ENCODE results near the gene ADK. TPM values are rescaled to one million over a fixed set of nuclear protein-coding genes. Genes with fewer than 3 reads are reported as not detected.

Gene ADK
- total RNA-seq, 1 donor: 34.2 TPM

- Histone ChIP-seq H3K4me3 (ENCODE audit: low read length) (no peak overlapping the region), H3K9me3 (ENCODE audit: low read depth, low read length) (no peaks in the 10 kb centered on the region), H3K4me1 (ENCODE audit: insufficient read depth, low read length) (no peaks in the 10 kb centered on the region), H3K27me3 (ENCODE audit: insufficient read depth, low read length) (no peaks in the 10 kb centered on the region)
These were observed 499.6 kb downstream of the ADK start for GRCh38 chr10:74650613-74651012.

DNA sequence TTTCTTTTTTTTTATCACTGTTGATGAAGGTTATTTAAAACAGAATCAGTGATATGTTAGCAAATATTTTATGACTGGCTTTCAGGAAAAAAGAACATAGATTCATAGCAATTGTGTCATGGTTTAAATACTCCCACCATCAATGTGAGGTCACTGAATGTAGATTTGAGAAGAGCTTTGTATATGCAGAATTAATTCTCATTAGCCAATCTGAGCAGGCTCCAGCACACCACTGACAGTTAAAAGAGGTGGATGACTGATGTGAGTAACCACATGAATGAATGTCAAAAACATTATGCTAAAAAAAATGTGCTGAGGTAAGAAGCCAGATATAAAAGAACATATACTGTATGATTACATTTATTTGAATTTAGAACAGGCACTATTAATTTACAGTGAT is 500.5 kb downstream of the ADK start:
- no peak overlapping the region for H3K4me3 ChIP-seq (ENCODE audit: low read length)
- no peaks in the 10 kb centered on the region for H3K9me3 ChIP-seq (ENCODE audit: low read depth, low read length)
- no peaks in the 10 kb centered on the region for H3K4me1 ChIP-seq (ENCODE audit: insufficient read depth, low read length)
- H3K27me3 ChIP-seq (ENCODE audit: insufficient read depth, low read length): no peaks in the 10 kb centered on the region

GRCh38 chr10:74652664-74653063 is 501.6 kb downstream of the ADK start:
- Histone ChIP-seq H3K27me3 (ENCODE audit: insufficient read depth, low read length) (no peaks in the 10 kb centered on the region), H3K9me3 (ENCODE audit: low read depth, low read length) (no peaks in the 10 kb centered on the region), H3K4me3 (ENCODE audit: low read length) (no peak overlapping the region), H3K4me1 (ENCODE audit: insufficient read depth, low read length) (no peaks in the 10 kb centered on the region)

DNA sequence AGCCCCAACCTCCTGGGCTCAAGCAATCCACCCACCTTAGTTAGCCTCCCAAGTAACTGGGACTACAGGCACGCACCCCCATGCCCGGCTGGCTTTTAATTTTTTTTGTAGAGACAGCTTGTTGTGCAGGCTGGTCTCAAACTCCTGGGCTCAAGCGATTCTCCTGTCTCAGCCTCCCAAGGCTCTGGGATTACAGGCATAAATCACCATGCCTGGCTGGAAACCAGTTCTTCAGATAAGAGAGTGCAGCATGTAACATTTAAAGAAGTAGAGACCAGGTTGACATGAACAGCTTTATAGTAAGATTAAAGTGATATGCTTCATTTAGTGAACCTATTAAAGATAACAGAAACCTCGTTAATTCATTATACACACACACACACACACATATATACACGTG is 507.5 kb downstream of the ADK start:
- H3K4me1 ChIP-seq (ENCODE audit: insufficient read depth, low read length): no peaks in the 10 kb centered on the region
- no peak overlapping the region for H3K4me3 ChIP-seq (ENCODE audit: low read length)
- H3K9me3 ChIP-seq (ENCODE audit: low read depth, low read length): no peaks in the 10 kb centered on the region
- H3K27me3 ChIP-seq (ENCODE audit: insufficient read depth, low read length): no peaks in the 10 kb centered on the region

DNA sequence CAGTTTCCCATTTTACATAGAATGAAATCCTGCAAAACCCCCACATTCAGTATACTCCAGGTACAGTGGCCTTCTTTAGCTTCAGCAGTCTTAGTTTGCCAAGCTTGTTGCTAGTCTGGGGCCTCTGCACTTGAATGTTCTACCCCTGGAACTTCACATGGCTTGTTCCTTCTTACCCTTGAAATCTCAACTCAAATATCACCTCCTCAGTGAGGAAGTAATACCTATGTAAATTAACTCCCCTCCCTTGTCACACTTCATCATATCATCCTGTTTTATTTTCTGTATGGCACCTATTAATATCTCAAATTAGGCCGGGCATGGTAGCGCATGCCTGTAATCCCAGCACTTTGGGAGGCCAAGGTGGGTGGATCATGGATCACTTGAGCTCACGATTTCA is 511.6 kb downstream of the ADK start:
- no peaks in the 10 kb centered on the region for H3K9me3 ChIP-seq (ENCODE audit: low read depth, low read length)
- no peaks in the 10 kb centered on the region for H3K27me3 ChIP-seq (ENCODE audit: insufficient read depth, low read length)
- no peak overlapping the region for H3K4me3 ChIP-seq (ENCODE audit: low read length)
- no peaks in the 10 kb centered on the region for H3K4me1 ChIP-seq (ENCODE audit: insufficient read depth, low read length)

DNA sequence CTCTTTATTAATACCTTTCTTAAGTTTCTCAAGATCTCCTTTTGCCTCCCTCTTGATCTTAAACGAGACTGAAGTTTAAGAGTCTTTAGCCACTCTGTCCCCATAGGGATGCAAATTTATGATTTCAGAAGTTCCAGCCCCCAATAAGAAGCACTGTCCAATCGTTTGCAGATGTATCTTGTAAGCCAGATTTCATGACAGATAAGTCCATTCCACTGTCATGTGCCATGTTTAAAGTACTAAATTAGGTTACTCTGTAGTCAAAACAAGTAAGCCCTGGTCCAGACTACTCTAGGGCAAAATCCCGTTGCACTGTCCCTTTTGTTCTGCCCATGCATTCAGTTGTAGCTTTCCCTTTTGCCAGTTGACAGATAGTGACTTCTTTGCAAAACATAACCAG is 518.2 kb downstream of the ADK start:
- H3K4me3 ChIP-seq (ENCODE audit: low read length): no peak overlapping the region
- no peaks in the 10 kb centered on the region for H3K4me1 ChIP-seq (ENCODE audit: insufficient read depth, low read length)
- H3K27me3 ChIP-seq (ENCODE audit: insufficient read depth, low read length): no peaks in the 10 kb centered on the region

GRCh38 chr10:74671716-74672115 is 520.7 kb downstream of the ADK start:
- H3K4me1 ChIP-seq (ENCODE audit: insufficient read depth, low read length): no peaks in the 10 kb centered on the region
- no peaks in the 10 kb centered on the region for H3K27me3 ChIP-seq (ENCODE audit: insufficient read depth, low read length)
- no peak overlapping the region for H3K4me3 ChIP-seq (ENCODE audit: low read length)
- no peaks in the 10 kb centered on the region for H3K9me3 ChIP-seq (ENCODE audit: low read depth, low read length)

More for the DNA sequence above, 518.2 kb downstream of the ADK start:
- no peaks in the 10 kb centered on the region for H3K9me3 ChIP-seq (ENCODE audit: low read depth, low read length)

GRCh38 chr10:74672430-74673165 is 521.6 kb downstream of the ADK start:
- Histone ChIP-seq H3K4me3 (ENCODE audit: low read length) (no peak overlapping the region), H3K27me3 (ENCODE audit: insufficient read depth, low read length) (no peaks in the 10 kb centered on the region), H3K9me3 (ENCODE audit: low read depth, low read length) (no peaks in the 10 kb centered on the region), H3K4me1 (ENCODE audit: insufficient read depth, low read length) (no peaks in the 10 kb centered on the region)

GRCh38 chr10:74674927-74675326 is 523.9 kb downstream of the ADK start:
- H3K4me3 ChIP-seq (ENCODE audit: low read length): no peak overlapping the region
- no peaks in the 10 kb centered on the region for H3K27me3 ChIP-seq (ENCODE audit: insufficient read depth, low read length)
- H3K4me1 ChIP-seq (ENCODE audit: insufficient read depth, low read length): no peaks in the 10 kb centered on the region
- no peaks in the 10 kb centered on the region for H3K9me3 ChIP-seq (ENCODE audit: low read depth, low read length)

DNA sequence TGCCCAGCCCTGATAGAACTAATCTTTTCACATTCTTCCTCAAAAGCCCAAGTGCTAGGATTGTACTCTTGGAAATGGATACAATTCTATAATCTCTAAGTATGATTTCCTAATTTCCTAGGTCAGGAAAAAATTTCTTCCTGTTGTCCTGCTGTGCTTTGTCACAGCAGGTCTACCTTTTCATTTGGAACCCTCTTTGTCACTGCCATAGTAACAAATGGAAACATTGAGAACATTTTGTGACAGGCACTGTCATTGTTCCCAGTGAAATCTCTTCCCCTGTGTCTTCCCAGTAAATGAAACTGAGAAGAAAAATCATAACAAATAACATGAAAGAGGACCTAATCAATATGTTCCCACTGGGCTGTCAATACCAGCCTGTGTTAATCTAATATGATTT is 524.5 kb downstream of the ADK start:
- Histone ChIP-seq H3K4me3 (ENCODE audit: low read length) (no peak overlapping the region), H3K4me1 (ENCODE audit: insufficient read depth, low read length) (no peaks in the 10 kb centered on the region), H3K27me3 (ENCODE audit: insufficient read depth, low read length) (no peaks in the 10 kb centered on the region), H3K9me3 (ENCODE audit: low read depth, low read length) (no peaks in the 10 kb centered on the region)

GRCh38 chr10:74677951-74678350 is 526.9 kb downstream of the ADK start:
- Histone ChIP-seq H3K27me3 (ENCODE audit: insufficient read depth, low read length) (no peaks in the 10 kb centered on the region), H3K9me3 (ENCODE audit: low read depth, low read length) (no peaks in the 10 kb centered on the region), H3K4me3 (ENCODE audit: low read length) (no peak overlapping the region), H3K4me1 (ENCODE audit: insufficient read depth, low read length) (no peaks in the 10 kb centered on the region)

DNA sequence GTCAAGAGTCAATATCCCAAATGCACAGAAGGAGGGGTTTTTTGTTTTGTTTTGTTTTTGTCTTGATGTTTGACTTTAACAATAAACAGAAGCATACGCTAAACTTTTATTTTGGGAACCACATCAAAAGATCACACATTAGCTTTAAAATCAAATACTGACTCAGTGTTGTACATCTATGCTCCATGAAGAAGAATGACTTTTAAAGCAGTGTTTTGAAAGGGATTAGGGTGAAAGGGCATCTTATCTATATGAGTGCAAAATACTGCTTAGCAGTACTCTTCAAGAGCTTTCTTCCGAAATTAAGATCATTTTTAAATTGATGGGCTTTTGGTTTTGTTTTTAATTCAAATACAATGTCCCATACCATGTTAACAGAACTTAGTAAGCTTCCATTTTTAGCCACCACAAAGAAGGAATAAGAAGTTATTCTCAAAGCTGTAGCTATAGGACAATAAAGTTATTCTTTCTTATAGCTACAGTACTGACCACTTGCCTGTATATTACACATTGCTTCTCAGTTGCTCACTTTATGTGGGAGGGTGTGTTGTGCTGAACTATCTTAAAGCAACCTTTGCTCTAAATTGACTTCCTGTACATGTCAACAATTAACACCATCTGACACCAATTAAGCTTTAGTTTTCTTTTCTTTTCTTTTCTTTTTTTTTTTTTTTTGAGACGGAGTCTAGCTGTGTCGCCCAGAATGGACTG is 531.1 kb downstream of the ADK start:
- Histone ChIP-seq H3K4me3 (ENCODE audit: low read length) (no peak overlapping the region), H3K27me3 (ENCODE audit: insufficient read depth, low read length) (no peaks in the 10 kb centered on the region), H3K4me1 (ENCODE audit: insufficient read depth, low read length) (no peaks in the 10 kb centered on the region), H3K9me3 (ENCODE audit: low read depth, low read length) (no peaks in the 10 kb centered on the region)

DNA sequence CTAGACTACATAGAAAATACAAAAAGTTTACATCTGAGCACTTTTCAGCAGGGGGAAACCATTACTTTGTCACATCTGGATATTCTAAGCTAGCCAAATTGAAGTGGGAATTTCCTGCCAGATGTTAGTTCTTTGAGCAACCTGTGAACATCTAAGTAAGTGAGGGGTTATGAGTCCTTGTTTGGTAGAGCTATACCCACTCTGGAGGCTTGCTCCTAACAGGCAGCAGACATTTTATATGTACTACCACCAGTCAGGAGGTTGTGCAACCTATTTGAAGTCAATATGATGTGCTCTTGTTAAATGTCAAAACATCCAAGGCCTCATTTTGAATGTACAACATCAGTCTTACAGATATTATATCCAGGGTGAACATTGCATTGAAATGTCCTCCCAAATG is 532.0 kb downstream of the ADK start:
- H3K4me1 ChIP-seq (ENCODE audit: insufficient read depth, low read length): no peaks in the 10 kb centered on the region
- H3K27me3 ChIP-seq (ENCODE audit: insufficient read depth, low read length): no peaks in the 10 kb centered on the region
- no peak overlapping the region for H3K4me3 ChIP-seq (ENCODE audit: low read length)
- H3K9me3 ChIP-seq (ENCODE audit: low read depth, low read length): no peaks in the 10 kb centered on the region

DNA sequence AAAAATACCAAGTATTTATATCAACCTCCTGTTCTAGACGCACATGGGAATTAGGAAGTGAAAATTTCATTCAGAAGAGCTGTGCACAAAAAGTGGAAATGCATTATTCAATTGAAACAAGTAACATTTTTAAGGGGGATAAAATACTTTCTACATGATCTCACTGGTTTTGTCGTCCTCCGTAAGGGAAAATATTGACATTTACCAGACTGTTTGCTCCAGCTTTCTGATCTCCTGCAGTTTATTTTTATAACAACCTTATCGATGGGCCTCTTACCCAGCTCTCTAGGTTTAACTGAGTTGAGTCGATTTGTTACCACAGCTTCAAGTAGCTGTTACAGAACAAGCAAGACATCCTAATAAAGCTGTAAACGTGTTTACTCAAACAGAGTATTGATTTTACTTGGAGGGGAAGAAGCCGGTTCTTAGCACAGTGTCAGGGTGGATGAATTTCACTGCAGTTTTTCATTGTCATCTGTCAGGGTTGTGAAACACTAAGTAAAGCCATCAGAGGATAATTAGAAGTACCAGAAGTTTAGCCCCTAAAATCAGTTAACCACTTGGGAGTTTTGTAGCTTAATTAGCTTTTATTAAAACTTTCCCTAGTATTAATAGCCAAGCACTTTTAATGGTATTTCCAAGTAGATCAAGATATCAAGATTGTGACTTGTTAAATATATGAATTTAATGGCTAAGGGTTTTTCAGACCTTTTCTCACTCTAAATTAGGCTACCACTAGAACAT is 532.8 kb downstream of the ADK start:
- H3K4me1 ChIP-seq (ENCODE audit: insufficient read depth, low read length): no peaks in the 10 kb centered on the region
- no peaks in the 10 kb centered on the region for H3K27me3 ChIP-seq (ENCODE audit: insufficient read depth, low read length)
- H3K9me3 ChIP-seq (ENCODE audit: low read depth, low read length): no peaks in the 10 kb centered on the region
- no peak overlapping the region for H3K4me3 ChIP-seq (ENCODE audit: low read length)

- Histone ChIP-seq H3K4me1 (ENCODE audit: insufficient read depth, low read length) (no peaks in the 10 kb centered on the region), H3K9me3 (ENCODE audit: low read depth, low read length) (no peaks in the 10 kb centered on the region), H3K27me3 (ENCODE audit: insufficient read depth, low read length) (no peaks in the 10 kb centered on the region), H3K4me3 (ENCODE audit: low read length) (no peak overlapping the region)
These were observed 533.4 kb downstream of the ADK start for GRCh38 chr10:74684462-74684861.

All from mononuclear cell (primary cell).